Measurements from ENCODE around the gene BMPR1A.

Gene BMPR1A

GRCh38 chr10:86742230-86742629 is 14.2 kb upstream of the BMPR1A start:
- Histone ChIP-seq H3K9ac (no peak overlapping the region), H3K4me2 (no peak overlapping the region)

DNA sequence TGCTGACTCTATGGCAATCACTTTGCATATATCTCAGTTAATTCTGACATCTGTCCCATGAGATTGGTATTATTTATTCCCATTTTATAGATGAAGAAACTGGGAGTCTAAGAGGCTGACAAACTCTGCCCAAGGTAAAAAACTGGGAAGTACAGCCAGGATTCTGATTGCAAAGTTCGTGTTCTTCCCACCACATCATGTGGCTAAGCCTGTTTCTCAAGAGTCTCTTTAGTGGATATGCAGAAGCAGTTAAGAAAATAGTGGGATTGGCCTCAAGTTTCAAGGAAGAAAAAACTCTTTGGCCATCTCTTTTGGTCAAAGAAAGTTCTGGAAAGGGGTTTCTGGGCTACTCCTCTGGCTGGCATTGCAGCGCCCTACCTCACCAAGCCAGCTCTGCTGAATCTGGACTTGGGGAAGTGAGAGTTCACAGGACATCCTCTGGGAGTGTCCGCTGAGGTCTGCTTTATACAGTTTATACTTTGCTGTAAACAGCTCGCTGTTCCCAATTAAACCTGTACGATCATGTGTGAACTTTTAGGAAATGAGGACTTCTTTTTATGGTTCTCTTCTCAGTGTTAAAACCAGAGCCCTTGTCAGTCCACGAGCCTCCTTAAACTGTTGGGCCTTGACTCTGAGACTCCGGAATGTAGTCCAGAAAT is 12.2 kb upstream of the BMPR1A start:
- peaks cover 4 to 13% (median 10%) of the 10 kb centered on the region in 10 experiments; a peak in 14 of 20 replicates for H3K4me1 ChIP-seq
- no peaks in the 10 kb centered on the region for H3K9me3 ChIP-seq (replicated peaks in 1 of 11)
- H3K36me3 ChIP-seq, result no peaks in the 10 kb centered on the region
- H3K9ac ChIP-seq, result no peak overlapping the region
- TF ChIP-seq Cebpa-rat (IDR thresholded peaks at IDR 0.05), result no peak
- no peak overlapping the region for H3K4me3 ChIP-seq
- H3K4me2 ChIP-seq, result no peak overlapping the region
- no peak overlapping the region for H3K27ac ChIP-seq
- peaks cover 67 to 98% (median 79%) of the 10 kb centered on the region in 11 experiments for H3K27me3 ChIP-seq
- H4K20me1 ChIP-seq, result peaks cover 0 to 26% (median 6%) of the 10 kb centered on the region in 11 experiments; a peak in 7 of 22 replicates

More at GRCh38 chr10:86742230-86742629, 14.2 kb upstream of the BMPR1A start:
- Histone ChIP-seq H3K36me3 (no peaks in the 10 kb centered on the region), H3K9me3 (replicated peaks in 1 of 11) (no peaks in the 10 kb centered on the region), H4K20me1 (peaks cover 0 to 16% (median under 1%) of the 10 kb centered on the region in 11 experiments; a peak in 6 of 22 replicates), H3K4me1 (peaks cover 0 to 3% (median under 1%) of the 10 kb centered on the region in 10 experiments; a peak in 6 of 20 replicates), H3K27ac (no peak overlapping the region), H3K4me3 (no peak overlapping the region), H3K27me3 (peaks cover 52 to 85% (median 62%) of the 10 kb centered on the region in 11 experiments)
- TF ChIP-seq Cebpa-rat (IDR thresholded peaks at IDR 0.05), result no peak

- Histone ChIP-seq H3K27ac (no peak overlapping the region), H3K4me2 (peak overlapping the region; percentile 7 to 58 (median 28); a peak in 16 of 22 replicates), H3K4me3 (no peak overlapping the region), H3K9me3 (replicated peaks in 1 of 11) (peaks cover 0 to 4% (median 0%) of the 10 kb centered on the region in 11 experiments; a peak in 1 of 22 replicates), H3K4me1 (peaks cover 4 to 18% (median 11%) of the 10 kb centered on the region in 10 experiments; a peak in 15 of 20 replicates), H3K27me3 (peaks cover 89 to 100% (median 96%) of the 10 kb centered on the region in 11 experiments), H3K36me3 (no peaks in the 10 kb centered on the region), H4K20me1 (peaks cover 0 to 26% (median 6%) of the 10 kb centered on the region in 11 experiments; a peak in 8 of 22 replicates), H3K9ac (no peak overlapping the region)
- 0 out of 22 replicates have a peak, but pooled peaks of 1 of the 11 experiments have one; percentile 12 for TF ChIP-seq Cebpa-rat (IDR thresholded peaks at IDR 0.05)
Observed at GRCh38 chr10:86747796-86748581, 8.4 kb upstream of the BMPR1A start.

DNA sequence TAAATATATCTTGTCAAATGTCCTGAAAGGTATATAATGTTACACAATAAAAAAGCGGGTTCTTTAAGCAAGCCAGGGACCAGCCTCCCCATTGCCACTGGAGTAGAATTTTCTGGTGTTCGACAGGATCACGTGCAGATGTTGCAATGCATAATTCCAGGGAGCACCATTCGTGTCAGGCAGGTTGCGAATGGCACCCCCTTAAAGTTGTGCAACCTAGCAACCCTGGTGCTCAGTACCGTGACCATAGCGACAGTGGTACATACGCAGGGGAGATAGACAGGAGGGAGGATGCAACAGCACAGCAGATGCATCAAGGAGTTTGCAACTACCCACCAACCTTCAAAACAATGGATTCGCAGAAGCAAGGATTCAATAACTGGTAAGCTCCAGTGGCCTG is 6.6 kb upstream of the BMPR1A start:
- Histone ChIP-seq H4K20me1 (peaks cover 0 to 27% (median 9%) of the 10 kb centered on the region in 11 experiments; a peak in 9 of 22 replicates), H3K4me2 (no peak overlapping the region), H3K27ac (no peak overlapping the region), H3K9me3 (replicated peaks in 1 of 11) (peaks cover 0 to 4% (median 0%) of the 10 kb centered on the region in 11 experiments; a peak in 1 of 22 replicates), H3K9ac (no peak overlapping the region), H3K4me3 (no peak overlapping the region), H3K27me3 (peaks cover 93 to 100% (median 96%) of the 10 kb centered on the region in 11 experiments), H3K4me1 (peaks cover 4 to 23% (median 14%) of the 10 kb centered on the region in 10 experiments; a peak in 15 of 20 replicates), H3K36me3 (no peaks in the 10 kb centered on the region)
- peak in 4 of 11 experiments; percentile 12 to 71 (median 46); a peak in 2 of 22 replicates for TF ChIP-seq Cebpa-rat (IDR thresholded peaks at IDR 0.05)

DNA sequence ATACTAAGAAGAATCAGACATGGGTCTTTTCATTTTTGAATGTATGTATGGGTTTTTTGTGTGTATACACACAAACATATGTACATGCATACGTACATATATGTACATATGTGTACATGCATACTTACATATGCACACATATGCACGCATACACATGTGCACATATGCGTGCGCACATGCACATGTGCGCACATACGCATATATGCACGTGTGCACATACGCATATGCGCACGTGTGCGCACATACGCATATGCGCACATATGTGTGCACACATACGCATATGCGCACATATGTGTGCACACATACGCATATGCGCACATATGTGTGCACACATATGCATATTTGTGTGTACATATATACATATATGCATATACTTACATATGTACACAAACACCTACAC is 4.9 kb upstream of the BMPR1A start:
- Histone ChIP-seq H3K4me2 (no peak overlapping the region), H3K9me3 (replicated peaks in 1 of 11) (peaks cover 0 to 4% (median 0%) of the 10 kb centered on the region in 11 experiments; a peak in 1 of 22 replicates), H3K9ac (no peak overlapping the region), H3K4me3 (no peak overlapping the region), H3K27me3 (peaks cover 90 to 100% (median 95%) of the 10 kb centered on the region in 11 experiments), H3K36me3 (no peaks in the 10 kb centered on the region), H3K4me1 (peaks cover 11 to 27% (median 20%) of the 10 kb centered on the region in 10 experiments), H3K27ac (no peak overlapping the region), H4K20me1 (peaks cover 0 to 37% (median 19%) of the 10 kb centered on the region in 11 experiments; a peak in 13 of 22 replicates)
- TF ChIP-seq Cebpa-rat (IDR thresholded peaks at IDR 0.05), result no peak

GRCh38 chr10:86752311-86752710 is 4.1 kb upstream of the BMPR1A start:
- peaks cover 18 to 32% (median 24%) of the 10 kb centered on the region in 10 experiments for H3K4me1 ChIP-seq
- peaks cover 88 to 100% (median 95%) of the 10 kb centered on the region in 11 experiments for H3K27me3 ChIP-seq
- peaks cover 0 to 4% (median 0%) of the 10 kb centered on the region in 11 experiments; a peak in 1 of 22 replicates for H3K9me3 ChIP-seq (replicated peaks in 1 of 11)
- no peaks in the 10 kb centered on the region for H3K36me3 ChIP-seq
- H3K9ac ChIP-seq, result no peak overlapping the region
- no peak overlapping the region for H3K27ac ChIP-seq
- H3K4me2 ChIP-seq, result peak overlapping the region in 2 of 11 experiments; percentile 26 to 40; a peak in 2 of 22 replicates
- peaks cover 0 to 42% (median 23%) of the 10 kb centered on the region in 11 experiments; a peak in 14 of 22 replicates for H4K20me1 ChIP-seq
- no peak overlapping the region for H3K4me3 ChIP-seq
- TF ChIP-seq Cebpa-rat (IDR thresholded peaks at IDR 0.05), result no peak

DNA sequence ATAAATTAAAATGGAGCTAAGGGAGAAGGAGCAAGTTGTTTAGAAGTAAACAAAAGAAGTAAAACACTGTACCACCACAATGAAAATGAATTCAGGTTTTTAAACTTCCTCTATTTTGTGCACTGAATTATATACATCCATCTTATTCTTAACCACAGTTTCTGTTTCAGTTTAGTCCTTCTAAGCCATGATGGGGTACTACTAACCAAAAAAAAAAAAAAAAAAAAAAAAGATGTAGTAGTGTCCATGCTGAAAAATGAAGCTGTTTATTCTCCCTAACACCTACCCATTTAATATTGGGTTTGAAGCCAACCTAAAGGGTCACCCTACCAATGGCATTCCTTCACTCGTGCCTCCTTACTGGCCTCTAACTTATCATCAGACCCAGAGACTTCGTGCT is 3.4 kb upstream of the BMPR1A start:
- TF ChIP-seq Cebpa-rat (IDR thresholded peaks at IDR 0.05), result no peak
- H3K27ac ChIP-seq, result no peak overlapping the region
- peaks cover 0 to 4% (median 0%) of the 10 kb centered on the region in 11 experiments; a peak in 1 of 22 replicates for H3K9me3 ChIP-seq (replicated peaks in 1 of 11)
- peaks cover 0 to 46% (median 30%) of the 10 kb centered on the region in 11 experiments; a peak in 16 of 22 replicates for H4K20me1 ChIP-seq
- peaks cover 88 to 100% (median 99%) of the 10 kb centered on the region in 11 experiments for H3K27me3 ChIP-seq
- no peak overlapping the region for H3K9ac ChIP-seq
- H3K4me2 ChIP-seq, result peak overlapping the region in 4 of 11 experiments; percentile 26 to 44 (median 36); a peak in 4 of 22 replicates
- H3K36me3 ChIP-seq, result no peaks in the 10 kb centered on the region
- H3K4me3 ChIP-seq, result no peak overlapping the region
- H3K4me1 ChIP-seq, result peaks cover 14 to 27% (median 19%) of the 10 kb centered on the region in 10 experiments

- TF ChIP-seq Cebpa-rat (IDR thresholded peaks at IDR 0.05), result no peak
- Histone ChIP-seq H3K9me3 (replicated peaks in 1 of 11) (peaks cover 0 to 4% (median 0%) of the 10 kb centered on the region in 11 experiments; a peak in 1 of 22 replicates), H3K4me1 (peaks cover 14 to 28% (median 17%) of the 10 kb centered on the region in 10 experiments), H3K27ac (no peak overlapping the region), H3K4me2 (peak overlapping the region in 1 of 11 experiments; percentile 40; a peak in 2 of 22 replicates), H3K27me3 (peaks cover 88 to 100% (median 99%) of the 10 kb centered on the region in 11 experiments), H3K36me3 (no peaks in the 10 kb centered on the region), H3K9ac (no peak overlapping the region), H3K4me3 (no peak overlapping the region), H4K20me1 (peaks cover 4 to 49% (median 35%) of the 10 kb centered on the region in 11 experiments; a peak in 17 of 22 replicates)
Observed at GRCh38 chr10:86753638-86754434, 2.6 kb upstream of the BMPR1A start.
